ENCODE measurements around the gene N4BP3. TPM values are rescaled to one million over a fixed set of nuclear protein-coding genes. Genes with fewer than 3 reads are reported as not detected.

The N4BP3 gene
- total RNA-seq, 4 donors from 2014 or later, result 0.55 to 2.6 (median 1.2) TPM

GRCh38 chr5:178077751-178078150 is 35.6 kb upstream of the N4BP3 start:
- no peak overlapping the region for H3K4me3 ChIP-seq
- intact Hi-C loops (cut with DNase I; ENCODE audit: low total_unique reads) (loop anchor here (2.0 kb wide), 1 partner anchor 85 kb away; no protein-coding TSS in a partner anchor), in situ Hi-C loops (cut with MboI; ENCODE audit: low pct_ligation_motif_present in 1 of 4, low pct_unique_long_range_greater_than_20kb in 1 of 4, low sequenced_read_pairs in 3 of 4) (loop anchor here in 2 of 4 donors (5.0 to 10.0 kb wide), 2 partner anchors 85 to 87 kb away; no protein-coding TSS in a partner anchor)
- no peak for DNase-seq
- no peak for TF ChIP-seq CTCF (IDR thresholded peaks at IDR 0.05)
- 73% methylated on average over 5 of the region's 5 CpGs; no CpG with 5 or more reads in 1 of the 2 donors for WGBS, 2 donors (ENCODE audit: low coverage in 1 of 2)
- H3K4me1 ChIP-seq, result peaks cover 0 to 3% (median 0%) of the 10 kb centered on the region in 4 donors
- H3K9me3 ChIP-seq, result no peaks in the 10 kb centered on the region
- peaks cover 18% of the 10 kb centered on the region for H3K27me3 ChIP-seq
- no peak overlapping the region for H3K27ac ChIP-seq
- no peaks in the 10 kb centered on the region for H3K36me3 ChIP-seq

- Histone ChIP-seq H3K36me3 (no peaks in the 10 kb centered on the region), H3K9me3 (no peaks in the 10 kb centered on the region), H3K4me1 (peaks cover 0 to 3% (median 0%) of the 10 kb centered on the region in 4 donors), H3K27me3 (peaks cover 18% of the 10 kb centered on the region), H3K27ac (no peak overlapping the region), H3K4me3 (no peak overlapping the region)
- WGBS, 2 donors (ENCODE audit: low coverage in 1 of 2), result 78 to 87% methylated on average over 13 to 22 of the region's 22 CpGs
- TF ChIP-seq POLR2A (IDR thresholded peaks at IDR 0.05), result no peak
- TF ChIP-seq CTCF (IDR thresholded peaks at IDR 0.05), result no peak
- no peak for TF ChIP-seq EP300 (IDR thresholded peaks at IDR 0.05; ENCODE audit: low read depth)
- TF ChIP-seq POLR2AphosphoS5 (IDR thresholded peaks at IDR 0.05), result no peak
- intact Hi-C loops (cut with DNase I; ENCODE audit: low total_unique reads), result no loop called here
- in situ Hi-C loops (cut with MboI; ENCODE audit: low pct_ligation_motif_present in 1 of 4, low pct_unique_long_range_greater_than_20kb in 1 of 4, low sequenced_read_pairs in 3 of 4), result loop anchor here in 2 of 4 donors (5.0 to 10.0 kb wide), 2 partner anchors 84 to 86 kb away; no protein-coding TSS in a partner anchor
- no peak for DNase-seq
These were observed 34.9 kb upstream of the N4BP3 start for GRCh38 chr5:178078197-178079010.

- H3K9me3 ChIP-seq, result no peaks in the 10 kb centered on the region
- H3K27me3 ChIP-seq, result peaks cover 7% of the 10 kb centered on the region
- H3K36me3 ChIP-seq, result no peaks in the 10 kb centered on the region
- TF ChIP-seq CTCF (IDR thresholded peaks at IDR 0.05), result no peak
- no peak for TF ChIP-seq POLR2A (IDR thresholded peaks at IDR 0.05)
- TF ChIP-seq EP300 (IDR thresholded peaks at IDR 0.05; ENCODE audit: low read depth), result no peak
- TF ChIP-seq POLR2AphosphoS5 (IDR thresholded peaks at IDR 0.05), result no peak
- in situ Hi-C loops (cut with MboI; ENCODE audit: low pct_ligation_motif_present in 1 of 4, low pct_unique_long_range_greater_than_20kb in 1 of 4, low sequenced_read_pairs in 3 of 4) (no loop called here), intact Hi-C loops (cut with DNase I; ENCODE audit: low total_unique reads) (no loop called here)
- peaks cover 0 to 3% (median 0%) of the 10 kb centered on the region in 4 donors for H3K4me1 ChIP-seq
- H3K27ac ChIP-seq, result no peak overlapping the region
- no peak overlapping the region for H3K4me3 ChIP-seq
- WGBS, 2 donors (ENCODE audit: low coverage in 1 of 2), result 83% methylated on average over 8 of the region's 8 CpGs; no CpG with 5 or more reads in 1 of the 2 donors
- no peak for DNase-seq
These were observed 33.3 kb upstream of the N4BP3 start for GRCh38 chr5:178080056-178080455.

GRCh38 chr5:178080618-178081410 is 32.5 kb upstream of the N4BP3 start:
- H3K36me3 ChIP-seq, result no peaks in the 10 kb centered on the region
- TF ChIP-seq EP300 (IDR thresholded peaks at IDR 0.05; ENCODE audit: low read depth), result no peak
- no peak for TF ChIP-seq CTCF (IDR thresholded peaks at IDR 0.05)
- TF ChIP-seq POLR2AphosphoS5 (IDR thresholded peaks at IDR 0.05), result no peak
- no peak for TF ChIP-seq POLR2A (IDR thresholded peaks at IDR 0.05)
- intact Hi-C loops (cut with DNase I; ENCODE audit: low total_unique reads), result no loop called here

More at GRCh38 chr5:178080618-178081410, 32.5 kb upstream of the N4BP3 start:
- no peak for DNase-seq
- Histone ChIP-seq H3K9me3 (no peaks in the 10 kb centered on the region), H3K4me1 (peaks cover 0 to 3% (median 0%) of the 10 kb centered on the region in 4 donors), H3K27me3 (no peaks in the 10 kb centered on the region), H3K4me3 (no peak overlapping the region), H3K27ac (no peak overlapping the region)
- 77 to 83% methylated on average over 6 to 9 of the region's 9 CpGs for WGBS, 2 donors (ENCODE audit: low coverage in 1 of 2)
- in situ Hi-C loops (cut with MboI; ENCODE audit: low pct_ligation_motif_present in 1 of 4, low pct_unique_long_range_greater_than_20kb in 1 of 4, low sequenced_read_pairs in 3 of 4), result no loop called here

All from transverse colon (tissue), 4 donors.